AG04450 (cell line): ENCODE results near the gene CD48. TPM values are rescaled to one million over a fixed set of nuclear protein-coding genes. Genes with fewer than 3 reads are reported as not detected.

Source experiments
- CTCF ChIA-PET: fragments of 300-600, 350-600 bp; formaldehyde crosslinking; extraction: SDS; loops from one replicate; lab custom pipeline; 2022; ENCODE audit warnings: antibody characterized with exemption, inconsistent platforms; lab: Charles Lee
- POLR2A ChIA-PET: fragments of 350-600 bp; formaldehyde crosslinking; extraction: SDS; loops from one replicate; lab custom pipeline; 2021; ENCODE audit warnings: antibody characterized with exemption, inconsistent platforms; lab: Yijun Ruan, JAX
- DNase-seq: peaks from one replicate; pipeline ENCODE4 v3.0.0-alpha.2; 2011; ENCODE audit warnings: low read depth, low spot score
- H3K27ac ChIP-seq: one replicate; pipeline ENCODE4 v1.5.1; 2012; ENCODE audit warnings: low read depth, low read length, control low read depth
- H3K27me3 ChIP-seq: one replicate; pipeline ENCODE4 v1.6.0; 2012; ENCODE audit warnings: low read length; ENCODE audit not compliant: control insufficient read depth, insufficient read depth
- H3K4me3 ChIP-seq: 2 replicates; pipeline ENCODE4 v1.5.1; 2011; ENCODE audit warnings: mild to moderate bottlenecking, low read depth, low read length, control low read depth
- H3K9me3 ChIP-seq: 2 replicates; pipeline ENCODE4 v1.5.1; 2012; ENCODE audit warnings: low read length; ENCODE audit not compliant: control insufficient read depth, insufficient read depth
- CTCF ChIP-seq: IDR thresholded peaks from 2 replicates; pipeline ENCODE4 v1.5.1; 2011; ENCODE audit warnings: low read depth, low read length, control low read depth, inconsistent platforms
- polyA plus RNA-seq: library from polyadenylated mRNA; depleted of rRNA; stranded (reverse); fragments of >200 nt; gene quantifications from 2 replicates; pipeline ENCODE4 v1.2.3, GENCODE V29; 2011

Gene CD48
- polyA plus RNA-seq, 1 experiment = not detected

- no peak overlapping the region for H3K4me3 ChIP-seq
- H3K27ac ChIP-seq = no peak overlapping the region
- TF ChIP-seq CTCF = no peak
- no peaks in the 10 kb centered on the region for H3K27me3 ChIP-seq
- ChIA-PET POLR2A (no interaction called here), CTCF (interaction anchor here (0.6 kb wide), 1 partner anchor 89 kb away, joined by 4 read pairs; no protein-coding TSS in a partner anchor)
- no peaks in the 10 kb centered on the region for H3K9me3 ChIP-seq
- DNase-seq = no peak
Observed at GRCh38 chr1:160745551-160745950, 33.9 kb upstream of the CD48 start.

DNA sequence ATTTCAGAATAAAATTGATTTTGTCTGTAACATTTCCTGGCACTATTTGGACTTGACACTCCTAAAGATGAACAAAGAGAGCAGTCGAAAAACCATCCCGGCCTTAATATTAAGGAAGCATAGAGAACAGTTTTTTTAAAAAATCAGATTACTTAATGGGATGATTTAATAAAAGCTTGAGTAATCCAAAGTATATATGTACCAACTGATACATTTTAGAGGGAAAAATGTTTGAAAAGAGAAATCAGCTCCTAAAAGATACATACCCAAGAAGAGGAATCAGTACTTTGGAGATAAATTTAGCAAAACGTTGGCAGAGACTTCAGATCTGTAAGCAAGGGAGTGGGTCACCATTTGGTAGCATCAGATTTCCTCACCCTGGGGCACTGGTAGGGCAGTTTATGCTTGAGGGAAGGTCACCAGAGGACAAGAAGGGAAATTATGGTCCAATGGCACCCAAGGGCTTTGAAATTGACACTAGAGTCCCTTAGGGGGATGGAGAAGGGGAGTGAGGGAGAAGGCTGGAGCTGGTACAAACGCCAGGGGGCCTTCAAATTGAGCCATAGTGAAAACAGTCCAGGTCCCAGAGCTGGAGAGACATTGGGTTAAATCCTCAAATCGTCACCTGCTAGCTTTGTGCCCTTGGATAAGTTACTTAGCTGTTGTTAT, 33.4 kb upstream of the CD48 start:
- ChIA-PET CTCF (interaction anchor here (0.6 kb wide), 1 partner anchor 90 kb away, joined by 4 read pairs; no protein-coding TSS in a partner anchor), POLR2A (no interaction called here)
- H3K27me3 ChIP-seq = no peaks in the 10 kb centered on the region
- TF ChIP-seq CTCF = no peak
- no peak overlapping the region for H3K4me3 ChIP-seq
- H3K9me3 ChIP-seq = no peaks in the 10 kb centered on the region
- no peak overlapping the region for H3K27ac ChIP-seq
- no peak for DNase-seq

- no peak for TF ChIP-seq CTCF
- ChIA-PET POLR2A (no interaction called here), CTCF (no interaction called here)
- Histone ChIP-seq H3K4me3 (no peak overlapping the region), H3K27me3 (no peaks in the 10 kb centered on the region), H3K27ac (no peak overlapping the region), H3K9me3 (no peaks in the 10 kb centered on the region)
- no peak for DNase-seq
Observed at GRCh38 chr1:160744199-160744851, 32.7 kb upstream of the CD48 start.

DNA sequence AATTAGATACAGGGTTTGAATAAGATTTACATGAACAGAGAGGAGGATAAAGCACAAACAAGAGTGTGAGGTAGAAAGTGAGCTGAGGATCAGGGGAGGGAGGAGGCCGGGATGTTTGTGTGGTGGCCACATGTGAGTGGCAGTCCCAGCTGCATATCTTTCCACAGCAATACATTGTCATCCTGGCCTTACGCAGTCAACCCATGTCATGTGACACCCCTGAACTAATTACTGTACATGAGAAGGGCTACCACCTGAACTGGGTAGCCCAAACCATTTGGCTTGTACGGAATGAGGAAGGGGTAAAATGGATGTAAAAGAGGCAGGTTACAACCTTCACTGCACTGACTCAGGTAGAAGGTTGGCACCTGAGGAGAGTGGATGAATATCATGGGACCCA, 31.6 kb upstream of the CD48 start:
- no peaks in the 10 kb centered on the region for H3K9me3 ChIP-seq
- no peak overlapping the region for H3K27ac ChIP-seq
- no peaks in the 10 kb centered on the region for H3K27me3 ChIP-seq
- no peak for DNase-seq
- POLR2A ChIA-PET = no interaction called here
- no peak for TF ChIP-seq CTCF
- H3K4me3 ChIP-seq = no peak overlapping the region
- CTCF ChIA-PET = no interaction called here

DNA sequence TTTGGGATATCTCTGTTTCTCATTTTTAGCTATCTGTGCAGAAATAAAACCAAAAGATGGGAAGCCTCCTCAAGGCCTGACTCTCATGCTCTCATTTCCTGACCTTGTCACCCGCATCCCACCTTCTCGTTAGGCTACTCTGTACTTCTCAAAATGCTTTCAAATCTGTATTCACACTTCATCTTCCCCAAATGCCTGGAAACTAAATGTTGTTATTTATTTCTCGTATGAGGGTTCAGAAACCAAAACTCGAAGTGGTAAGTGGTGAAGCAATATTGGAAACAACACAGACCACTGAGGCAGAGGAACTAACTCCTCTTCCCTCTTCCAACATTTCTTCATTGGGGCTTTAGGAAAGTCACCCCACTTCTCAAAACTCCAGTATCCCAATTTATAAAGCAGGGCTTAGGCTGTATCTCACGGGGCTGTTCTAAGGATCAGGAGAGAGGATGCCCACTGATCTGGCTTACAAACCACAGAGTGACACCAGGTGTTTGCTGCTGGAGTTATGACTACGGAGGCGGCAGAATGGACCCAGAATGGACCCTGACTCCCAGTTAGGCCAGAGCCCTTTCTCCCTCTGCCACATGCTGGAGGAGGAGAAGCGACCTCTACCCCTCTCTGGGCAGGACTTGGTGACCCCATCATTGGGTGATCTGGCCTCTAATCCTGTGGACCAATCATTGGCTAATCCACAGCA, 31.0 kb upstream of the CD48 start:
- no peak for TF ChIP-seq CTCF
- POLR2A ChIA-PET = no interaction called here
- H3K9me3 ChIP-seq = no peaks in the 10 kb centered on the region
- CTCF ChIA-PET = no interaction called here
- no peaks in the 10 kb centered on the region for H3K27me3 ChIP-seq
- no peak overlapping the region for H3K4me3 ChIP-seq
- no peak for DNase-seq
- no peak overlapping the region for H3K27ac ChIP-seq
